ENCODE measurements around the gene AMPD3. TPM values are rescaled to one million over a fixed set of nuclear protein-coding genes. Genes with fewer than 3 reads are reported as not detected.
A peak's percentile ranks its signal among the peaks of the same experiment; 100 is the strongest.

Gene AMPD3
- total RNA-seq, 2 donors from 2014 or later = 2.8 to 5.3 TPM

GRCh38 chr11:10410106-10410843 is 44.8 kb upstream of the AMPD3 start:
- H3K27ac ChIP-seq = no peak overlapping the region
- no peaks in the 10 kb centered on the region for H3K36me3 ChIP-seq
- H3K4me1 ChIP-seq = peaks cover 0 to 20% of the 10 kb centered on the region in 2 donors
- no peak for TF ChIP-seq CTCF (IDR thresholded peaks at IDR 0.05)
- no peak overlapping the region for H3K4me3 ChIP-seq
- no peaks in the 10 kb centered on the region for H3K9me3 ChIP-seq
- no peaks in the 10 kb centered on the region for H3K27me3 ChIP-seq
- no peak for DNase-seq (ENCODE audit: low spot score)

GRCh38 chr11:10410844-10411200 is 44.2 kb upstream of the AMPD3 start:
- H3K9me3 ChIP-seq = no peaks in the 10 kb centered on the region
- no peak overlapping the region for H3K27ac ChIP-seq
- no peaks in the 10 kb centered on the region for H3K27me3 ChIP-seq
- DNase-seq (ENCODE audit: low spot score) = peak; percentile 51
- no peak overlapping the region for H3K4me3 ChIP-seq
- TF ChIP-seq CTCF (IDR thresholded peaks at IDR 0.05) = no peak
- H3K36me3 ChIP-seq = no peaks in the 10 kb centered on the region
- H3K4me1 ChIP-seq = peaks cover 0 to 20% of the 10 kb centered on the region in 2 donors

GRCh38 chr11:10412266-10412665 is 42.8 kb upstream of the AMPD3 start:
- TF ChIP-seq CTCF (IDR thresholded peaks at IDR 0.05) = no peak
- Histone ChIP-seq H3K27me3 (no peaks in the 10 kb centered on the region), H3K9me3 (no peaks in the 10 kb centered on the region), H3K4me3 (no peak overlapping the region), H3K36me3 (no peaks in the 10 kb centered on the region), H3K27ac (no peak overlapping the region), H3K4me1 (peaks cover 0 to 9% of the 10 kb centered on the region in 2 donors)
- no peak for DNase-seq (ENCODE audit: low spot score)

GRCh38 chr11:10413268-10413667 is 41.8 kb upstream of the AMPD3 start:
- Histone ChIP-seq H3K36me3 (no peaks in the 10 kb centered on the region), H3K9me3 (no peaks in the 10 kb centered on the region), H3K27me3 (no peaks in the 10 kb centered on the region), H3K4me1 (peaks cover 0 to 8% of the 10 kb centered on the region in 2 donors), H3K27ac (no peak overlapping the region), H3K4me3 (no peak overlapping the region)
- peak in 1 of 2 donors; percentile 35 for TF ChIP-seq CTCF (IDR thresholded peaks at IDR 0.05)
- peak; percentile 58 for DNase-seq (ENCODE audit: low spot score)

- H3K27ac ChIP-seq = peak overlapping the region in 1 of 2 donors; percentile 23
- DNase-seq (ENCODE audit: low spot score) = no peak
- no peak overlapping the region for H3K4me3 ChIP-seq
- peaks cover 0 to 5% of the 10 kb centered on the region in 2 donors for H3K4me1 ChIP-seq
- H3K27me3 ChIP-seq = no peaks in the 10 kb centered on the region
- TF ChIP-seq CTCF (IDR thresholded peaks at IDR 0.05) = no peak
- H3K9me3 ChIP-seq = no peaks in the 10 kb centered on the region
- H3K36me3 ChIP-seq = no peaks in the 10 kb centered on the region
Observed at GRCh38 chr11:10414181-10414580, 40.9 kb upstream of the AMPD3 start.

- Histone ChIP-seq H3K36me3 (no peaks in the 10 kb centered on the region), H3K27ac (peak overlapping the region in 1 of 2 donors; percentile 23), H3K9me3 (no peaks in the 10 kb centered on the region), H3K27me3 (no peaks in the 10 kb centered on the region), H3K4me1 (no peaks in the 10 kb centered on the region), H3K4me3 (no peak overlapping the region)
- no peak for TF ChIP-seq CTCF (IDR thresholded peaks at IDR 0.05)
- DNase-seq (ENCODE audit: low spot score) = peak; percentile 59
Observed at GRCh38 chr11:10414659-10415058, 40.4 kb upstream of the AMPD3 start.

Data from right atrium auricular region (tissue), 2 donors.